ENCODE data around the gene MCU. TPM values are rescaled to one million over a fixed set of nuclear protein-coding genes. Genes with fewer than 3 reads are reported as not detected.

The MCU gene
- total and polyA plus RNA-seq, 12 donors: 9.0 to 19.0 (median 14.7) TPM

- Histone ChIP-seq H3K27me3 (no peaks in the 10 kb centered on the region), H3K36me3 (no peaks in the 10 kb centered on the region), H3K27ac (no peak overlapping the region), H3K4me3 (no peak overlapping the region), H3K9me3 (no peaks in the 10 kb centered on the region), H3K4me1 (peaks cover 0 to 39% (median 26%) of the 10 kb centered on the region in 9 donors)
- ATAC-seq (no peak), DNase-seq (no peak)
- intact Hi-C loops (cut with DNase I): no loop called here
- 73 to 79% methylated on average over 4 of the region's 4 CpGs for WGBS, 2 donors
- no peak for TF ChIP-seq CTCF (IDR thresholded peaks at IDR 0.05)
These were observed 40.0 kb downstream of the MCU start for GRCh38 chr10:72731916-72732419.

- TF ChIP-seq CTCF (IDR thresholded peaks at IDR 0.05): no peak
- intact Hi-C loops (cut with DNase I): no loop called here
- no peaks in the 10 kb centered on the region for H3K27me3 ChIP-seq
- DNase-seq (no peak), ATAC-seq (no peak)
- no peaks in the 10 kb centered on the region for H3K36me3 ChIP-seq
- H3K27ac ChIP-seq: no peak overlapping the region
- H3K9me3 ChIP-seq: no peaks in the 10 kb centered on the region
- 80 to 94% methylated on average over 2 of the region's 2 CpGs for WGBS, 2 donors
- peaks cover 0 to 38% (median 29%) of the 10 kb centered on the region in 9 donors for H3K4me1 ChIP-seq
- no peak overlapping the region for H3K4me3 ChIP-seq
These were observed 40.6 kb downstream of the MCU start for GRCh38 chr10:72732521-72732920.

- Histone ChIP-seq H3K36me3 (no peaks in the 10 kb centered on the region), H3K9me3 (no peaks in the 10 kb centered on the region), H3K27me3 (no peaks in the 10 kb centered on the region), H3K4me1 (peaks cover 0 to 50% (median 41%) of the 10 kb centered on the region in 9 donors), H3K4me3 (no peak overlapping the region), H3K27ac (no peak overlapping the region)
- WGBS, 2 donors: 100% methylated on average over 1 of the region's 1 CpG
- DNase-seq (no peak), ATAC-seq (no peak)
- intact Hi-C loops (cut with DNase I): no loop called here
- TF ChIP-seq CTCF (IDR thresholded peaks at IDR 0.05): no peak
These were observed 42.0 kb downstream of the MCU start for GRCh38 chr10:72733989-72734388.

- ATAC-seq (peak in 2 of 8 donors; percentile 18 to 48), DNase-seq (no peak)
- H3K27me3 ChIP-seq: no peaks in the 10 kb centered on the region
- intact Hi-C loops (cut with DNase I): loop anchor here in 1 of 10 donors (5.0 kb wide), 1 partner anchor 43 kb away; the partner anchor contains the start of gene MCU
- peaks cover 0 to 62% (median 46%) of the 10 kb centered on the region in 9 donors for H3K4me1 ChIP-seq
- no peak for TF ChIP-seq CTCF (IDR thresholded peaks at IDR 0.05)
- 81 to 83% methylated on average over 1 of the region's 1 CpG for WGBS, 2 donors
- H3K9me3 ChIP-seq: no peaks in the 10 kb centered on the region
- H3K4me3 ChIP-seq: no peak overlapping the region
- H3K36me3 ChIP-seq: no peaks in the 10 kb centered on the region
- H3K27ac ChIP-seq: peak overlapping the region in 9 of 10 donors; percentile 34 to 83 (median 54)
These were observed 43.5 kb downstream of the MCU start for GRCh38 chr10:72735288-72735936.
